ENCODE results near the gene MCC. TPM values are rescaled to one million over a fixed set of nuclear protein-coding genes. Genes with fewer than 3 reads are reported as not detected.

The MCC gene
- total RNA-seq, 2 experiments from 2014 or later: 0.25 TPM; not detected in 1

DNA sequence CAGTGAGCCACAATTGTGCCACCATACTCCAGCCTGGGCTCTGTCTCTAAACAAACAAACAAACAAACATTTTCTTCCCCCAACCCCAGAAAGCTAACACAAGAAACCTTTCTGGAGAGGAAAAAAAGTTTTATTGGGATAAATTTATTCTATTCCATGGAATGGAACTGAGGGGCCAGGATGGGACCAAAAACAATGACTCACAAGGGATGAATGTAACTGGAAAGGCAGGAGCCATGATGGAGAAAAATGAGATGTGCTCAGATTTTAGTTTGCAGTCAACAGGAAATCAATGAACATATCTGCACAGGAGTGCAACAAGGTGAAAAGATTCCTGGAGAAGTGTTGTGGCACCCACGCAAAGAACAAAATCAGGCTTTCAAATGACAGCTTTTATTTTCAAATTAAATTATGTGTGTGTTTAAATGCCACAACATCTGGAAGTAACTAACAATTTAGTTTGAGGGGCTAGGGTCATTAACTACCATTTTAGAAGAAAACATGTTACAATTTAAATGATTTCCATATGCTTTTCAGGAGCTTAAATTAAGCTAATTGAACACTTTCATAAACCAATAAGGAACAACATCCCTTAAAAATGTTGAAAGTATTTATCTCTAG is 262.0 kb downstream of the MCC start:
- Histone ChIP-seq H4K20me1 (ENCODE audit: insufficient read depth, low read length) (no peaks in the 10 kb centered on the region), H3K79me2 (ENCODE audit: insufficient read depth, low read depth, low read length) (no peaks in the 10 kb centered on the region), H3K9me2 (ENCODE audit: insufficient read depth, low read length) (no peaks in the 10 kb centered on the region), H2AFZ (ENCODE audit: low read length) (no peak overlapping the region), H3K4me1 (ENCODE audit: insufficient read depth, low read length, poor library complexity, severe bottlenecking) (no peaks in the 10 kb centered on the region), H3K4me2 (ENCODE audit: low read length) (no peak overlapping the region), H3K9me3 (ENCODE audit: low read length) (no peaks in the 10 kb centered on the region), H3K36me3 (ENCODE audit: insufficient read depth, low read length) (no peaks in the 10 kb centered on the region), H3K4me3 (ENCODE audit: low read depth, low read length, poor library complexity, severe bottlenecking) (no peak overlapping the region), H3K27ac (ENCODE audit: low read depth, low read length, poor library complexity, severe bottlenecking) (no peak overlapping the region)
- BruUV-seq (replicated peaks): no TSS peak
- no peak for DNase-seq (ENCODE audit: low spot score)
- TF ChIP-seq EZH2phosphoT487 (IDR thresholded peaks at IDR 0.05; ENCODE audit: borderline replicate concordance, low read depth, low read length): no peak
- TF ChIP-seq, protein P1, sequence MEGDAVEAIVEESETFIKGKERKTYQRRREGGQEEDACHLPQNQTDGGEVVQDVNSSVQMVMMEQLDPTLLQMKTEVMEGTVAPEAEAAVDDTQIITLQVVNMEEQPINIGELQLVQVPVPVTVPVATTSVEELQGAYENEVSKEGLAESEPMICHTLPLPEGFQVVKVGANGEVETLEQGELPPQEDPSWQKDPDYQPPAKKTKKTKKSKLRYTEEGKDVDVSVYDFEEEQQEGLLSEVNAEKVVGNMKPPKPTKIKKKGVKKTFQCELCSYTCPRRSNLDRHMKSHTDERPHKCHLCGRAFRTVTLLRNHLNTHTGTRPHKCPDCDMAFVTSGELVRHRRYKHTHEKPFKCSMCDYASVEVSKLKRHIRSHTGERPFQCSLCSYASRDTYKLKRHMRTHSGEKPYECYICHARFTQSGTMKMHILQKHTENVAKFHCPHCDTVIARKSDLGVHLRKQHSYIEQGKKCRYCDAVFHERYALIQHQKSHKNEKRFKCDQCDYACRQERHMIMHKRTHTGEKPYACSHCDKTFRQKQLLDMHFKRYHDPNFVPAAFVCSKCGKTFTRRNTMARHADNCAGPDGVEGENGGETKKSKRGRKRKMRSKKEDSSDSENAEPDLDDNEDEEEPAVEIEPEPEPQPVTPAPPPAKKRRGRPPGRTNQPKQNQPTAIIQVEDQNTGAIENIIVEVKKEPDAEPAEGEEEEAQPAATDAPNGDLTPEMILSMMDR (conservative IDR thresholded peaks at IDR 0.05; ENCODE audit: low read length): no peak
- CTCF ChIA-PET (ENCODE audit: unreplicated experiment): no interaction called here
- POLR2A ChIA-PET: interaction anchor here (0.6 kb wide), 2 partner anchors 28 to 145 kb away, joined by 3 to 5 read pairs; no protein-coding TSS in a partner anchor
- intact Hi-C loops (cut with micrococcal nuclease; ENCODE audit: unreplicated experiment): no loop called here

DNA sequence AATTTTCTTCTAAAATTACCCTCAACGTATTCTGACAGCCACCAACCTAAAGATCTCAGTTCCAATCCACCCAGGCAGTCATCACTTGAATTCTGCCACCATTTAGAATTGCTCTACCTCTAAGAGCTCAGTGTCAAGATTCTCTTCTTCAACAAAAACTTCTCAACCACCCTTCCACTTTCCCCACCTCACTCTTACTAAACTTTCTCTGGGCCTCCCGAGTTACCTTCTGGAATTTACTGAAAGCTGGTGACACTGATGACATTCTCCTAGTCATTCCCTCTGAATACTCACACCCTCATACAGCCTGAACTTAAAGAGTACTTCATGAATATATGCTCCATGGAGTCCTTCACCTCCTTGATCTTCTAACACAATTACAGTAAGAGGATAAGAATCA is 263.0 kb downstream of the MCC start:
- no peaks in the 10 kb centered on the region for H4K20me1 ChIP-seq (ENCODE audit: insufficient read depth, low read length)
- intact Hi-C loops (cut with micrococcal nuclease; ENCODE audit: unreplicated experiment): no loop called here
- H3K4me3 ChIP-seq (ENCODE audit: low read depth, low read length, poor library complexity, severe bottlenecking): no peak overlapping the region
- H3K9me2 ChIP-seq (ENCODE audit: insufficient read depth, low read length): no peaks in the 10 kb centered on the region
- CTCF ChIA-PET (ENCODE audit: unreplicated experiment): no interaction called here
- no peak for TF ChIP-seq EZH2phosphoT487 (IDR thresholded peaks at IDR 0.05; ENCODE audit: borderline replicate concordance, low read depth, low read length)
- TF ChIP-seq, protein P1 (conservative IDR thresholded peaks at IDR 0.05; ENCODE audit: low read length): no peak
- POLR2A ChIA-PET: interaction anchor here (0.6 kb wide), 1 partner anchor 144 kb away, joined by 5 read pairs; no protein-coding TSS in a partner anchor
- H2AFZ ChIP-seq (ENCODE audit: low read length): no peak overlapping the region
- H3K9me3 ChIP-seq (ENCODE audit: low read length): no peaks in the 10 kb centered on the region
- BruUV-seq (replicated peaks): no TSS peak
- H3K4me1 ChIP-seq (ENCODE audit: insufficient read depth, low read length, poor library complexity, severe bottlenecking): no peaks in the 10 kb centered on the region
- H3K79me2 ChIP-seq (ENCODE audit: insufficient read depth, low read depth, low read length): no peaks in the 10 kb centered on the region
- DNase-seq (ENCODE audit: low spot score): no peak
- no peaks in the 10 kb centered on the region for H3K36me3 ChIP-seq (ENCODE audit: insufficient read depth, low read length)
- H3K27ac ChIP-seq (ENCODE audit: low read depth, low read length, poor library complexity, severe bottlenecking): no peak overlapping the region
- H3K4me2 ChIP-seq (ENCODE audit: low read length): no peak overlapping the region

DNA sequence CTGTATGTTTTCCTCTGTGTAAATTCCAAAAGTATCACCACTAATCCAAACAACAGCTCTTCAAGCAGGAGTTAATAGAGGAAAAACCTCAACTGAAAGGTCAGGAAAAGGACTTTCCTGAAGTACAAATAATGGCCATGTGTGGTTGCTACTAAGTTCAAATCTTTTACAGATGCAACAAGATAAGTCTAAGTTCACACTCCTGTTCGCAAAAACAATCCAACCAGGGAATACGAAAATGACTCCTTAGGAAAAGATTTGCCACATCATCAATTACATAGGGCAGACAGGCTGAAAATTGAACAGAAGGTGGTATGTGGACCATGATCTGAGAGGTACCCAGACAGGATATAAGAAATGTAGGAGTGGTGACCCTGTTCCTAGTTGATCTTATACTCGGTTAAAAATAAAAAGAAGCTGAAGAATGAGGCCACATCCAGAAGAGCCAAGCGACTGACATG is 263.6 kb downstream of the MCC start:
- Histone ChIP-seq H3K9me2 (ENCODE audit: insufficient read depth, low read length) (no peaks in the 10 kb centered on the region), H3K27ac (ENCODE audit: low read depth, low read length, poor library complexity, severe bottlenecking) (no peak overlapping the region), H3K4me1 (ENCODE audit: insufficient read depth, low read length, poor library complexity, severe bottlenecking) (no peaks in the 10 kb centered on the region), H4K20me1 (ENCODE audit: insufficient read depth, low read length) (no peaks in the 10 kb centered on the region), H2AFZ (ENCODE audit: low read length) (no peak overlapping the region), H3K79me2 (ENCODE audit: insufficient read depth, low read depth, low read length) (no peaks in the 10 kb centered on the region), H3K4me2 (ENCODE audit: low read length) (no peak overlapping the region), H3K36me3 (ENCODE audit: insufficient read depth, low read length) (no peaks in the 10 kb centered on the region), H3K9me3 (ENCODE audit: low read length) (no peaks in the 10 kb centered on the region), H3K4me3 (ENCODE audit: low read depth, low read length, poor library complexity, severe bottlenecking) (no peak overlapping the region)
- no peak for DNase-seq (ENCODE audit: low spot score)
- TF ChIP-seq, protein P1 (conservative IDR thresholded peaks at IDR 0.05; ENCODE audit: low read length): no peak
- no peak for TF ChIP-seq EZH2phosphoT487 (IDR thresholded peaks at IDR 0.05; ENCODE audit: borderline replicate concordance, low read depth, low read length)
- intact Hi-C loops (cut with micrococcal nuclease; ENCODE audit: unreplicated experiment): no loop called here
- POLR2A ChIA-PET: no interaction called here
- CTCF ChIA-PET (ENCODE audit: unreplicated experiment): no interaction called here
- no TSS peak for BruUV-seq (replicated peaks)
